GM12878 (cell line): ENCODE measurements around the gene SULT2B1. TPM values are rescaled to one million over a fixed set of nuclear protein-coding genes. Genes with fewer than 3 reads are reported as not detected.
A peak's percentile ranks its signal among the peaks of the same experiment; 100 is the strongest.

ENCODE experiments used
- ATAC-seq: fragments of 200-7000 bp; cut with Tn5 transposase; 3 replicates; pipeline ENCODE4 v1.9.1; 2020; ENCODE audit warnings: mild to moderate bottlenecking, moderate library complexity
- BruUV-seq: library from RNA; stranded (reverse); fragments of 400-500 nt; replicated peaks from 2 replicates; lab custom pipeline; 2021; lab: Mats Ljungman, UMichigan
- CTCF ChIA-PET: fragments of 300-600 bp; sonication (Branson Sonifier 250); formaldehyde crosslinking; extraction: SDS; loops from one replicate; lab custom pipeline; 2021; ENCODE audit warnings: inconsistent platforms; lab: Yijun Ruan, JAX
- POLR2A ChIA-PET: fragments of 350-600 bp; formaldehyde crosslinking; extraction: SDS; loops from one replicate; lab custom pipeline; 2021; ENCODE audit warnings: inconsistent platforms; lab: Charles Lee
- RAD21 ChIA-PET: fragments of 300-600 bp; sonication (Branson Sonifier 250); formaldehyde crosslinking; loops from one replicate; lab custom pipeline; 2023; ENCODE audit warnings: antibody characterized with exemption; ENCODE audit not compliant: unreplicated experiment; lab: Charles Lee
- SMC1A ChIA-PET: fragments of 300-600 bp; sonication (Branson Sonifier 250); formaldehyde crosslinking; loops from one replicate; lab custom pipeline; 2023; ENCODE audit not compliant: unreplicated experiment, uncharacterized antibody; lab: Charles Lee
- DNase-seq: peaks from one replicate; pipeline ENCODE4 v3.0.0-alpha.2; 2011; ENCODE audit warnings: low read depth, low spot score
- FAIRE-seq: peaks from 3 replicates; lab custom pipeline; 2011; peaks lifted over from hg19 to GRCh38; lab: Jason Lieb, UNC
- H2AFZ ChIP-seq: 2 replicates; pipeline ENCODE4 v1.6.0; 2011; ENCODE audit warnings: low read depth, low read length, control low read depth; ENCODE audit not compliant: control insufficient read depth
- H3K27ac ChIP-seq: 2 replicates; pipeline ENCODE4 v1.5.1; 2011; ENCODE audit warnings: control low read depth; ENCODE audit not compliant: control insufficient read depth, insufficient read depth
- H3K27me3 ChIP-seq, 2 experiments: replicated peaks in 1 of 2; 2 replicates each; pipeline versions ENCODE4 v1.6.0 to v1.6.1; 2011; ENCODE audit warnings: low read length in 1 of 2; ENCODE audit not compliant: control insufficient read depth in 2 of 2, insufficient read depth in 2 of 2
- H3K36me3 ChIP-seq, 2 experiments: 2 replicates each; pipeline ENCODE4 v1.5.1; 2011; ENCODE audit warnings: low read length in 1 of 2; ENCODE audit not compliant: control insufficient read depth in 2 of 2, insufficient read depth in 2 of 2
- H3K4me1 ChIP-seq: 2 replicates; pipeline ENCODE4 v1.6.1; 2011; ENCODE audit warnings: mild to moderate bottlenecking, low read length, moderate library complexity, mixed read lengths; ENCODE audit not compliant: control insufficient read depth, insufficient read depth
- H3K4me2 ChIP-seq: 2 replicates; pipeline ENCODE4 v1.6.0; 2011; ENCODE audit warnings: control low read depth; ENCODE audit not compliant: control insufficient read depth, insufficient read depth
- H3K4me3 ChIP-seq: fragments of 200-600 bp; sonication (generic); 2 replicates; pipeline ENCODE4 v1.5.1; 2016
- H3K79me2 ChIP-seq: 2 replicates; pipeline ENCODE4 v1.6.0; 2011; ENCODE audit warnings: low read length; ENCODE audit not compliant: control insufficient read depth, insufficient read depth
- H3K9ac ChIP-seq: 2 replicates; pipeline ENCODE4 v1.8.0; 2011; ENCODE audit warnings: low read length, control low read depth, mixed read lengths; ENCODE audit not compliant: control insufficient read depth, insufficient read depth
- H3K9me3 ChIP-seq: replicated peaks from 3 replicates; pipeline ENCODE4 v1.5.1; 2011; ENCODE audit warnings: mild to moderate bottlenecking, low read length; ENCODE audit not compliant: control insufficient read depth, insufficient read depth
- H4K20me1 ChIP-seq: 2 replicates; pipeline ENCODE4 v1.6.0; 2011; ENCODE audit not compliant: control insufficient read depth, insufficient read depth
- TAF1 ChIP-seq: IDR thresholded peaks from 2 replicates; pipeline ENCODE4 v1.6.1; 2011; ENCODE audit warnings: mild to moderate bottlenecking, low read depth, low read length, borderline replicate concordance
- WGBS: methylation state at CpG from one replicate; pipeline ENCODE4 v1.1.6; 2016; ENCODE audit warnings: low lambda C conversion rate; ENCODE audit not compliant: insufficient replicate concordance, insufficient coverage; ENCODE audit errors: missing lambda C conversion rate; 5-methylcytosine and 5-hydroxymethylcytosine counted together
- in situ Hi-C: fragments of 300-500 bp; cut with MboI; formaldehyde crosslinking; loops from 9 replicates; pipeline ENCODE4 v1.14.3; 2018; ENCODE audit warnings: mixed read lengths
- intact Hi-C: fragments of 100-400 bp; cut with micrococcal nuclease; formaldehyde crosslinking; loops from one replicate; pipeline ENCODE4 v1.14.2; 2022; ENCODE audit not compliant: unreplicated experiment
- polyA plus RNA-seq, 11 experiments: library from polyadenylated mRNA; depleted of rRNA in 4 of 11; unstranded in 6 of 11; stranded (reverse) in 5 of 11; fragments of >200 nt; fragmentation: Nextera tagmentation in 4 of 11; fragmentation: Illumina TruSeq in 1 of 11; extraction: Ambion mirVana in 4 of 11; extraction: Trizol in 1 of 11; gene quantifications; 1 replicate in 1 of 11; 2 replicates in 10 of 11; pipeline versions ENCODE4 v1.2.1 to v1.2.3, GENCODE V29; 2011 to 2016; ENCODE audit warnings: inconsistent platforms in 2 of 11, missing spikeins in 2 of 11, low read depth in 1 of 11
- total RNA-seq, 4 experiments: library from RNA; depleted of rRNA in 3 of 4; stranded (reverse); fragments of >200 nt in 3 of 4; fragmentation: Illumina TruSeq in 1 of 4; extraction: Trizol in 1 of 4; gene quantifications; 2 replicates each; pipeline versions ENCODE4 v1.2.1 to v1.2.3, GENCODE V29; 2013 to 2021
- TF ChIP-seq, protein P1 (sequence below): IDR thresholded peaks from 2 replicates; pipeline ENCODE4 v1.6.1; 2012; ENCODE audit warnings: mild to moderate bottlenecking, low read depth, low read length

The SULT2B1 gene
- total and polyA plus RNA-seq, 10 of the 15 experiments (the other 5 are each of a cell fraction or from before 2014, with no cell fraction given), result 0.11 to 0.14 TPM; not detected in 8

DNA sequence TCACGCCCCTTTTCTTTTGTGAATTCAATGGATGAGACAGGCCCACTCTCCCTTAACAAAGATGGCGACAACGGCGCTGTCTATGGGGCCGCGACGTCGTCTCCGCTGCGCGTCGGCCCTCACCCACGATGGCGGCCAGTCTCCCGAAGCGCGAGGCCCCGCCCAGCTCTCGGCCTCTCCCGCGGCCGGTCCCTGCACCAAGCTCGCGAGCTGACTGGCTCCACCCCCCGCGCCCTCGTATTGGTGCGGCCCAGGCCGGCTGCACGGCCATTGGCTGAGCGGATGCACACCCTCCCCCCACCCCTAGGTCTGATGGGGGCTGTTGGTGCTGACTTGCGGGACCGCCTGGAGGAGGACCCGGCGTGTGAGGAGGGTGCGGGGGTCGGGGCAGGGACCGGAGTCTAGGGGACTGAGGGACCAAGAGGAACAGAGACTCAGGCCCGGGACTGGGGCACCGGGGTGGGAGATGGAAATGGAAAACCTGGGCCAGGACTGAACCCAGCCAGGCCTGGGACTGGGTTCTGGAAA is 72.2 kb downstream of the SULT2B1 start (continued):
- TF ChIP-seq, protein P1, sequence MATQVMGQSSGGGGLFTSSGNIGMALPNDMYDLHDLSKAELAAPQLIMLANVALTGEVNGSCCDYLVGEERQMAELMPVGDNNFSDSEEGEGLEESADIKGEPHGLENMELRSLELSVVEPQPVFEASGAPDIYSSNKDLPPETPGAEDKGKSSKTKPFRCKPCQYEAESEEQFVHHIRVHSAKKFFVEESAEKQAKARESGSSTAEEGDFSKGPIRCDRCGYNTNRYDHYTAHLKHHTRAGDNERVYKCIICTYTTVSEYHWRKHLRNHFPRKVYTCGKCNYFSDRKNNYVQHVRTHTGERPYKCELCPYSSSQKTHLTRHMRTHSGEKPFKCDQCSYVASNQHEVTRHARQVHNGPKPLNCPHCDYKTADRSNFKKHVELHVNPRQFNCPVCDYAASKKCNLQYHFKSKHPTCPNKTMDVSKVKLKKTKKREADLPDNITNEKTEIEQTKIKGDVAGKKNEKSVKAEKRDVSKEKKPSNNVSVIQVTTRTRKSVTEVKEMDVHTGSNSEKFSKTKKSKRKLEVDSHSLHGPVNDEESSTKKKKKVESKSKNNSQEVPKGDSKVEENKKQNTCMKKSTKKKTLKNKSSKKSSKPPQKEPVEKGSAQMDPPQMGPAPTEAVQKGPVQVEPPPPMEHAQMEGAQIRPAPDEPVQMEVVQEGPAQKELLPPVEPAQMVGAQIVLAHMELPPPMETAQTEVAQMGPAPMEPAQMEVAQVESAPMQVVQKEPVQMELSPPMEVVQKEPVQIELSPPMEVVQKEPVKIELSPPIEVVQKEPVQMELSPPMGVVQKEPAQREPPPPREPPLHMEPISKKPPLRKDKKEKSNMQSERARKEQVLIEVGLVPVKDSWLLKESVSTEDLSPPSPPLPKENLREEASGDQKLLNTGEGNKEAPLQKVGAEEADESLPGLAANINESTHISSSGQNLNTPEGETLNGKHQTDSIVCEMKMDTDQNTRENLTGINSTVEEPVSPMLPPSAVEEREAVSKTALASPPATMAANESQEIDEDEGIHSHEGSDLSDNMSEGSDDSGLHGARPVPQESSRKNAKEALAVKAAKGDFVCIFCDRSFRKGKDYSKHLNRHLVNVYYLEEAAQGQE, result no peak

DNA sequence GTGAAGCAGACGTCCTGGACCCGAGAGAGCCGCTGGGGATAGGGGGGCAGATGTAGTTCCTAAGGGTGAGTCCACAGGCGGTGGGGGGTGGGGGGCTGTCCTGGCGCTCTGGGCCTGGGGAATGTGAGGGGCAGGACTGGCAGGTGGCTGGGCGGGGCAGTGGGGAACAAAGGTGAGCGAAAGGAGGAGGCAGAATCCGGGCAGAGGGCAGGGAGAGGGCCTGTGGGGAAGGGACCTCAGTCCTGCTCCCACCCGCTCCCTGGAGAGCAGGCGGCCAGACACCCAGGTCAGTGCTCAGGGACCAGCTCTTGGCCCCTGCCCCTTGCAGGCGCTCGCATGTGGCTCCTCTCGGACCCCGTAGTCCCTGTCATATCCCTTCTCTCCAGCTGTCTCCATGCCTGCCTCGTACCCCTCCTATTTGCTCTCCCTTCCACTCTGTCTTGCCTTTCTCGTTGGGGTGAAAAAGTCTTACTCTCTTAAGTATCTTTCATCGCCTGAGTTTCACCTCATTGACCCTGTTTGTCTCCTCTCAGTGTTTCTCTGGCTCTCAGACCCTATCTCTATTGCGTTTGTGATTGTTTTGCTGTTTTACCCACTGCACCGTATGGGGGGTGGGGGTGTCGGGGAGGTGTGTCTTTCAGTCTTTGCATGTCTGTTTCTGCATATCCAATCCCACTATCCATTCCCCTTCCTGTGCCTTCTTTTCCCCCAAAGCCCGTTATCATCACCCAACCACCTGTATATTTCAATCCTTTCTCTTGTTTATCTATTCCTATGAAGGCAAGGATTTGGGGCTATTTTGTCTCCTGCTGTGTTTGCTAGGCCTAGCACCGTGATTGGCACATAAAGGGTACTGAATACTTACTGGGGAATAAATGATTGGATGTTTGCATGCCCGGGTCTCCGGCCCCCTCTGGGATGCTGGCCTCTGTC is 73.1 kb downstream of the SULT2B1 start:
- no peak for DNase-seq
- ChIA-PET CTCF (no interaction called here), SMC1A (no interaction called here), RAD21 (no interaction called here), POLR2A (interaction anchor here (6.6 kb wide), 1 partner anchor 9 kb away, joined by 62 read pairs; no protein-coding TSS in a partner anchor)
- ATAC-seq, result no peak
- Histone ChIP-seq H3K4me2 (peak overlapping the region; percentile 97), H4K20me1 (no peaks in the 10 kb centered on the region), H3K4me1 (peaks cover 18% of the 10 kb centered on the region), H3K79me2 (peaks cover 20% of the 10 kb centered on the region), H3K27ac (peak overlapping the region; percentile 67; the same call in 1 of the 2 replicates), H3K4me3 (peak overlapping the region; percentile 68; the same call in 1 of the 2 replicates), H3K27me3 (no peaks in the 10 kb centered on the region), H3K9me3 (no peaks in the 10 kb centered on the region), H2AFZ (no peak overlapping the region), H3K9ac (peak overlapping the region; percentile 64), H3K36me3 (peaks cover 2 to 8% of the 10 kb centered on the region in 2 experiments; a peak in 2 of 4 replicates)
- WGBS, result 72% methylated on average over 22 of the region's 24 CpGs
- in situ Hi-C loops (loop anchor here (25.0 kb wide), 1 partner anchor 1262 kb away; the partner anchor contains the start of genes AKT1S1, IL4I1 and TBC1D17), intact Hi-C loops (no loop called here)
- BruUV-seq, result no TSS peak
- TF ChIP-seq TAF1, result no peak
- no peak for FAIRE-seq
